ENCODE results near the gene CDK14. TPM values are rescaled to one million over a fixed set of nuclear protein-coding genes. Genes with fewer than 3 reads are reported as not detected.
"Not testable (repeated sequence)": the region's sequence is repeated elsewhere in the genome, so short reads cannot be mapped to it uniquely, and the experiment has no call there.

Gene CDK14
- total RNA-seq, 2 donors from 2014 or later, result 0.49 to 1.7 TPM

GRCh38 chr7:90751595-90751994 is 155.5 kb downstream of the CDK14 start:
- ATAC-seq (replicated peaks in 1 of 2), result no peak
- H3K4me3 Mint-ChIP-seq, result no peak overlapping the region
- no peaks in the 10 kb centered on the region for H3K4me1 Mint-ChIP-seq (ENCODE audit: low read depth)
- H3K27ac Mint-ChIP-seq, result no peak overlapping the region
- H3K9me3 Mint-ChIP-seq, result peaks cover 0 to 2% of the 10 kb centered on the region in 2 donors
- H3K27me3 Mint-ChIP-seq (ENCODE audit: low read depth), result peaks cover 7% of the 10 kb centered on the region
- DNase-seq, result no peak
- no peaks in the 10 kb centered on the region for H3K36me3 Mint-ChIP-seq (ENCODE audit: insufficient read depth in 2 of 2)

DNA sequence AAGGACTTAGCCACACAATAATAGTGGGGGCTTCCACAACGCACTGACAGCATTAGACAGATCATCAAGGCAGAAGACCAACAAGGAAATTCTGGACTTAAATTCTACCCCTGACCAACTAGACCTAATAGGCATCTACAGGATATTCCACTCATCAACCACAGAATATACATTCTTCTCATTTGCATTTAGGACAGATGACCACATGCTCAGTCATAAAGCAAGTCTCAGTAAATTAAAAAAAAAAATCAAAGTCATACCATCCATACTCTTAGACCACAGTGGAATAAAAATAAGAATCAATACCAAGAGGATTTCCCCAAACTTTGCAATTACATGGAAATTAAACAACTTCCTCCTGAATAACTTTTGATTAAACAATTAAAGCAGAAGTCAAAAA is 155.9 kb downstream of the CDK14 start:
- no peak for ATAC-seq (replicated peaks in 1 of 2)
- Mint-ChIP-seq H3K27me3 (ENCODE audit: low read depth) (peaks cover 7% of the 10 kb centered on the region), H3K4me3 (no peak overlapping the region), H3K27ac (no peak overlapping the region), H3K9me3 (peaks cover 0 to 2% of the 10 kb centered on the region in 2 donors), H3K4me1 (ENCODE audit: low read depth) (no peaks in the 10 kb centered on the region), H3K36me3 (ENCODE audit: insufficient read depth in 2 of 2) (no peaks in the 10 kb centered on the region)
- DNase-seq, result no peak

GRCh38 chr7:90755041-90755440 is 158.9 kb downstream of the CDK14 start:
- Mint-ChIP-seq H3K27me3 (ENCODE audit: low read depth) (peaks cover 7% of the 10 kb centered on the region), H3K27ac (no peak overlapping the region), H3K4me1 (ENCODE audit: low read depth) (no peaks in the 10 kb centered on the region), H3K4me3 (no peak overlapping the region), H3K36me3 (ENCODE audit: insufficient read depth in 2 of 2) (no peaks in the 10 kb centered on the region), H3K9me3 (no peaks in the 10 kb centered on the region)
- DNase-seq, result no peak
- ATAC-seq (replicated peaks in 1 of 2), result no peak

DNA sequence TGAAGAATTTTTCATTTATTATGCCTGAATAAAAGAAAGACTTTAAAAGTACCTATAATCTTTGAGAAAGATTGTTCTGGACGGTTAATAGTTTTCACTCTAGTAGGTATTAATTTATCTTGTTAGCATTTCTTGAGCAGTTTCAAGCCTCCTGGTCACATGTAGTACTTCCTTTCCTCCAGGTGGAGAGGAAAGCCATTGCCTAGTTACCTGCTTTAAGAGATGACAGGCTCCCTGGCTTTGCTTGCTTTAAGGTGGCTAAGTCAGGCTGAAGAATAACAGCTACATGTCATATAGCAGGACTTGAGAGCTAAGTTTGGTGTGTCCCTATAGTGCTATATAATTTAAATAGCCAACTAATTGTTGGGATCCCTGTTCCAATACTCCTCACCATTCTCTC is 160.2 kb downstream of the CDK14 start:
- Mint-ChIP-seq H3K4me3 (no peak overlapping the region), H3K4me1 (ENCODE audit: low read depth) (no peaks in the 10 kb centered on the region), H3K36me3 (ENCODE audit: insufficient read depth in 2 of 2) (no peaks in the 10 kb centered on the region), H3K9me3 (no peaks in the 10 kb centered on the region), H3K27me3 (ENCODE audit: low read depth) (peaks cover 7% of the 10 kb centered on the region), H3K27ac (no peak overlapping the region)
- no peak for DNase-seq
- ATAC-seq (replicated peaks in 1 of 2), result no peak

DNA sequence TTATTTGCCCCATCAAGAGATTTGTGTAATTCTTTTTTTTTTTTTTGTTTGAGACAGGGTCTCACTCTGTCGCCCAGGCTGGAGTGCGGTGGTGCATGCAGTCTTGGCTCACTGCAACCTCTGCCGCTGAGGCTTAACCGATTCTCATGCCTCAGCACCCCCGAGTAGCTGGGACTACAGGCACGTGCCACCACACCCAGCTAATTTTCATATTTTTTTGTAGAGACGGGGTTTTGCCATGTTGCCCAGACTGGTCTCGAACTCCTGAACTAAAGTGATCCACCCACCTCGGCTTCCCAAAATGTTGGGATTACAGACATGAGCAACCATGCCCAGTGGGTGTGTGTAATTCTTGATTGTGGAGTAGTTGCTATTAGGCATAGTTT is 161.4 kb downstream of the CDK14 start:
- not testable (repeated sequence) for H3K9me3 Mint-ChIP-seq; ATAC-seq (replicated peaks in 1 of 2); H3K27ac Mint-ChIP-seq; H3K4me3 Mint-ChIP-seq; DNase-seq; H3K27me3 Mint-ChIP-seq (ENCODE audit: low read depth); H3K4me1 Mint-ChIP-seq (ENCODE audit: low read depth); H3K36me3 Mint-ChIP-seq (ENCODE audit: insufficient read depth in 2 of 2)

- H3K4me3 Mint-ChIP-seq, result no peak overlapping the region
- H3K27me3 Mint-ChIP-seq (ENCODE audit: low read depth), result no peaks in the 10 kb centered on the region
- no peak overlapping the region for H3K27ac Mint-ChIP-seq
- no peaks in the 10 kb centered on the region for H3K36me3 Mint-ChIP-seq (ENCODE audit: insufficient read depth in 2 of 2)
- no peak for ATAC-seq (replicated peaks in 1 of 2)
- no peaks in the 10 kb centered on the region for H3K4me1 Mint-ChIP-seq (ENCODE audit: low read depth)
- DNase-seq, result no peak
- peaks cover 0 to 2% of the 10 kb centered on the region in 2 donors for H3K9me3 Mint-ChIP-seq
These were observed 162.9 kb downstream of the CDK14 start for GRCh38 chr7:90758933-90759562.

GRCh38 chr7:90759710-90760109 is 163.6 kb downstream of the CDK14 start:
- H3K36me3 Mint-ChIP-seq (ENCODE audit: insufficient read depth in 2 of 2), result no peaks in the 10 kb centered on the region
- no peak for ATAC-seq (replicated peaks in 1 of 2)
- no peaks in the 10 kb centered on the region for H3K4me1 Mint-ChIP-seq (ENCODE audit: low read depth)
- no peaks in the 10 kb centered on the region for H3K27me3 Mint-ChIP-seq (ENCODE audit: low read depth)
- H3K9me3 Mint-ChIP-seq, result peaks cover 0 to 2% of the 10 kb centered on the region in 2 donors
- DNase-seq, result no peak
- H3K4me3 Mint-ChIP-seq, result no peak overlapping the region
- H3K27ac Mint-ChIP-seq, result no peak overlapping the region

GRCh38 chr7:90760892-90761291 is 164.8 kb downstream of the CDK14 start:
- no peaks in the 10 kb centered on the region for H3K36me3 Mint-ChIP-seq (ENCODE audit: insufficient read depth in 2 of 2)
- H3K4me3 Mint-ChIP-seq, result no peak overlapping the region
- H3K27me3 Mint-ChIP-seq (ENCODE audit: low read depth), result no peaks in the 10 kb centered on the region
- DNase-seq (no peak), ATAC-seq (replicated peaks in 1 of 2) (no peak)
- no peaks in the 10 kb centered on the region for H3K4me1 Mint-ChIP-seq (ENCODE audit: low read depth)
- H3K9me3 Mint-ChIP-seq, result peaks cover 0 to 2% of the 10 kb centered on the region in 2 donors
- H3K27ac Mint-ChIP-seq, result no peak overlapping the region

GRCh38 chr7:90761584-90761983 is 165.5 kb downstream of the CDK14 start:
- Mint-ChIP-seq H3K9me3 (peaks cover 0 to 2% of the 10 kb centered on the region in 2 donors), H3K4me1 (ENCODE audit: low read depth) (no peaks in the 10 kb centered on the region), H3K4me3 (no peak overlapping the region), H3K27me3 (ENCODE audit: low read depth) (no peaks in the 10 kb centered on the region), H3K27ac (no peak overlapping the region), H3K36me3 (ENCODE audit: insufficient read depth in 2 of 2) (no peaks in the 10 kb centered on the region)
- no peak for DNase-seq
- no peak for ATAC-seq (replicated peaks in 1 of 2)

GRCh38 chr7:90763108-90763507 is 167.0 kb downstream of the CDK14 start:
- ATAC-seq (replicated peaks in 1 of 2) (no peak), DNase-seq (no peak)
- H3K27me3 Mint-ChIP-seq (ENCODE audit: low read depth), result no peaks in the 10 kb centered on the region
- no peak overlapping the region for H3K27ac Mint-ChIP-seq
- no peaks in the 10 kb centered on the region for H3K4me1 Mint-ChIP-seq (ENCODE audit: low read depth)
- H3K9me3 Mint-ChIP-seq, result peaks cover 0 to 2% of the 10 kb centered on the region in 2 donors
- no peaks in the 10 kb centered on the region for H3K36me3 Mint-ChIP-seq (ENCODE audit: insufficient read depth in 2 of 2)
- H3K4me3 Mint-ChIP-seq, result no peak overlapping the region

GRCh38 chr7:90764848-90765570 is 168.9 kb downstream of the CDK14 start:
- DNase-seq (no peak), ATAC-seq (replicated peaks in 1 of 2) (no peak)
- H3K4me1 Mint-ChIP-seq (ENCODE audit: low read depth), result no peaks in the 10 kb centered on the region
- H3K27ac Mint-ChIP-seq, result no peak overlapping the region
- no peaks in the 10 kb centered on the region for H3K36me3 Mint-ChIP-seq (ENCODE audit: insufficient read depth in 2 of 2)
- H3K27me3 Mint-ChIP-seq (ENCODE audit: low read depth), result no peaks in the 10 kb centered on the region
- no peak overlapping the region for H3K4me3 Mint-ChIP-seq
- peaks cover 0 to 2% of the 10 kb centered on the region in 2 donors for H3K9me3 Mint-ChIP-seq

GRCh38 chr7:90766814-90767564 is 170.9 kb downstream of the CDK14 start:
- Mint-ChIP-seq H3K4me3 (no peak overlapping the region), H3K27me3 (ENCODE audit: low read depth) (no peaks in the 10 kb centered on the region), H3K27ac (no peak overlapping the region), H3K9me3 (peaks cover under 1 to 5% of the 10 kb centered on the region in 2 donors), H3K36me3 (ENCODE audit: insufficient read depth in 2 of 2) (no peaks in the 10 kb centered on the region), H3K4me1 (ENCODE audit: low read depth) (no peaks in the 10 kb centered on the region)
- no peak for ATAC-seq (replicated peaks in 1 of 2)
- DNase-seq, result no peak

GRCh38 chr7:90768301-90768700 is 172.2 kb downstream of the CDK14 start:
- Mint-ChIP-seq H3K9me3 (peaks cover 1 to 7% of the 10 kb centered on the region in 2 donors), H3K4me3 (no peak overlapping the region), H3K27me3 (ENCODE audit: low read depth) (no peaks in the 10 kb centered on the region), H3K36me3 (ENCODE audit: insufficient read depth in 2 of 2) (no peaks in the 10 kb centered on the region), H3K27ac (no peak overlapping the region), H3K4me1 (ENCODE audit: low read depth) (no peaks in the 10 kb centered on the region)
- ATAC-seq (replicated peaks in 1 of 2), result no peak
- DNase-seq, result no peak
